HG03095 (cell line): Measurements from ENCODE around the gene SACM1L.
"Not testable (repeated sequence)": the region's sequence is repeated elsewhere in the genome, so short reads cannot be mapped to it uniquely, and the experiment has no call there.

Experiments used
- ATAC-seq: cut with Tn5 transposase; IDR thresholded peaks from one replicate; pipeline ENCODE4 v1.9.1; 2021; ENCODE audit warnings: moderate library complexity; ENCODE audit not compliant: unreplicated experiment

SACM1L gene

DNA sequence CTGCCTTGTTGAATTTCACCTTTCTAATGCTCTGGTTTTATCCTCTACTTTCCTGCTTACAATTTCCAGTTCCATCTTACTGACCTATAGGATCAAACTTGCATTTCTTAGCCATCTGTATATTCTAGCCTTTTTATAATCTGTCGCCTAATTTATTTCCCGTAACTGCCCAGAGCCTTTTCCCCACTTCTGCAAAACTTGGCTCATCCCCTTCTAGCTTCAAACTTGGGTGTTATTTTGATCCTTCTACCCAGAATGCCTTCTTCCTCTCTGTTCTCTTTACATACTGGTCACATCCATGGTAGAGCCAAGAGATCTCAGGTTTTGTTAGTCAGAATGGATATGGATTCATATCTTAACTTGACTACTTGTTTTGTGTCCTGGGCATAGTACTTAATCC lies 2.6 kb downstream of the SACM1L start:
- no peak for ATAC-seq

DNA sequence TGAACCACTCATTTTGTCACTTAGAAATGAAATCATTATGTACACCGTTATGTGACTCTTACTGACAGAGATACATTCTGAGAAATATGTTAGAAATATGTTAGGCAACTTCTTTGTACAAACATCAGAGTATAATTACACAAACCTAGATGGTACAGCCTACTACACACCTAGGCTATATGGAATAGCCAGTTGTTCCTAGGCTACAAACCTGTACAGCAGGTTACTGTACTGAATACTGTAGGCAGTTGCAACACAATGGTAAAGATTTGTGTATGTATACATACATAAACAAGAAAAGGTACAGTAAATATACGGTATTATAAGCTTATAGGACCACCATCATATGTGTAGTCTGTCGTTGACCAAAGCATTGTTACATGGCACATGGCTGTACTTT lies 3.7 kb downstream of the SACM1L start:
- no peak for ATAC-seq

DNA sequence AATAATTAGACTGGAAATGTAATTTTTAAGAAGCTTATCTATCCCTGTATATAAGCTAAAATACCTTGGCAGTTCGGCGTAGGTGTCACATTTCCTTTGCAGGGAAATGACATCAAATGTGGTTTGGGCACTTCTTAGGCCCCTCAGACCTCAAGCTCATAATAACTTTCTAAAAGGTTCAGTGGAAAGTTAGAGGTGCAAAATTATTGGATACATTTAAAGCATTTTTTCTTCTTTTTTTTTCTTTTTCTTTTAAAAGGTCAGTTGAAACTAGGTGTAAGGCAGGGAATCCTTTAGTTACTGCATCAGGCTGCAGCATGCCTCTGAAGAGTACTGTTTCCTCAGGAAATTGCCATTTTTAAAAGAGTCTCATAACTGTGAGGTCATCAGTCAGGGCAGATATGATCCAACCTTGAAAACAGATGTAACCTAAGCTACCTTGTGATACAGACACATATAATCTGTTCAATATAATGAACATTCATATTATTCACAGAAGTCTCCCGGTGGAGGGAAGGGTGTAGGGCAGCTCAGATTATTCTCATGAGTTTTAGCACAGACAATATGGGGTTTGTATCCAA lies 4.8 kb downstream of the SACM1L start:
- no peak for ATAC-seq

DNA sequence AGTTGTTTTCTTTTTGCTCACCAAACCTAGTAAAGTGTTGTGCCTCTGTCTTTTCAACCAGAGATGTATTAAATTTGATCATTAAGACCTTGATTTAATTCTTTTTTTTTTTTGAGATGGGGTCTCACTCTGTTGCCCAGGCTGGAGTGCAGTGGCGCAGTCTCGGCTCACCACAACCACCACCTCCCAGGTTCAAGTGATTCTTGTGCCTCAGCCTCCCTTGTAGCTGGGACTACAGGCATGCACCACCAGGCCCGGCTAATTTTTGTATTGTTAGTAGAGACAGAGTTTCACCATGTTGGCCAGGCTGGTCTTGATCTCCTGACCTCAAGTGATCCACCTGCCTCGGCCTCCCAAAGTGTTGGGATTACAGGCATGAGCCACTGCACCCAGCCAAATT lies 6.0 kb downstream of the SACM1L start:
- ATAC-seq = not testable (repeated sequence)

DNA sequence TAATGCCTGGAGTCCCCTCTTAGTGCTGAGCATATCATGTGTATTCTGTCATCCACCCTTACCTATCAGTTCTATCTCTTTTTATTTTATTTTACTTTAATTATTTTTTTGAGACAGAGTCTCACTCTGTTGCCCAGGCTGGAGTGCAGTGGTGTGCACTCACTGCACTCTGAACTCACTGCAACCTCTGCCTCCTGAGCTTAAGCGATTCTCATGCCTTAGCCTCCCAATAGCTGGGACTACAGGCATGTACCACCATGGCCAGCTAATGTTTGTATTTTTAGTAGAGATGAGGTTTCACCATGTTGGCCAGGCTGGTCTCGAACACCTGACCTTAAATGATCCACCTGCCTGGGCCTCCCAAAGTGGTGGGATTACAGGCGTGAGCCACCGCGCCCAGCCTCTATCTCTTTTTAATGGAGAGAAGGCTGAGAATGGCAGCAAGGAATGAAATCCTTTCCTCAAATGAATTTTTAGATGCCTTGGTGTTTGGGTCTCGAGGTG lies 11.4 kb downstream of the SACM1L start:
- no peak for ATAC-seq

DNA sequence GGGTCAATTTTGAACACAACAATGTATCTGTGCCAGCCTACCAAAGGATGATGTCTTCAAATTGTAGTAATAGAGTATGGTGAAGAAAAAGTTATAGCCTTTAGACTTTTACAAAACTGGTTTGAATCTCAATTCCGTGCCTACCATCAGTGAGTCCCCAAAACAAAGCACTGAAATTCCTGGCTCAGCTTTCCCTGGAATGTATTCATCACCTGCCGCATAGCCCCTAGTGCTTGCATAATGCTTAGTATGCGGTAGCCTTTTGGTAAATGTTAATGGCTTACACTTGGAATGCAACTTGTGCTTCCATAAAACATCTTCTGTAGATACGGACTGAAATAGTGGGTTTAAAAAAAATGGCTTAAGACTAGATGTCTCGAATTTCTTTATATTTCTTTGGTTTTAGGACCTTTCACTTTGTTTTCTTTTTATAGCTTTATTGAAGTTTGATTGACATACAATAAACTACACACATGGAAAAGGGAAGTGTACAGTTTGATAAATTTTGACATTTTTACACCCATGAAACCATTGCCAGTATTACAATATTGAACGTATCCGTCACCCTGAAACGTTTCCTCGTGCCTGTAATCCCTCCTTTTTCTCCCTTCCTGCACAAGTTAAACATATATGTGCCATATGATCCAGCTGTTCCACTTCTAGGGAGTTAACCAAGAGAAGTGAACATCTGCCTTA lies 12.1 kb downstream of the SACM1L start:
- ATAC-seq = no peak

DNA sequence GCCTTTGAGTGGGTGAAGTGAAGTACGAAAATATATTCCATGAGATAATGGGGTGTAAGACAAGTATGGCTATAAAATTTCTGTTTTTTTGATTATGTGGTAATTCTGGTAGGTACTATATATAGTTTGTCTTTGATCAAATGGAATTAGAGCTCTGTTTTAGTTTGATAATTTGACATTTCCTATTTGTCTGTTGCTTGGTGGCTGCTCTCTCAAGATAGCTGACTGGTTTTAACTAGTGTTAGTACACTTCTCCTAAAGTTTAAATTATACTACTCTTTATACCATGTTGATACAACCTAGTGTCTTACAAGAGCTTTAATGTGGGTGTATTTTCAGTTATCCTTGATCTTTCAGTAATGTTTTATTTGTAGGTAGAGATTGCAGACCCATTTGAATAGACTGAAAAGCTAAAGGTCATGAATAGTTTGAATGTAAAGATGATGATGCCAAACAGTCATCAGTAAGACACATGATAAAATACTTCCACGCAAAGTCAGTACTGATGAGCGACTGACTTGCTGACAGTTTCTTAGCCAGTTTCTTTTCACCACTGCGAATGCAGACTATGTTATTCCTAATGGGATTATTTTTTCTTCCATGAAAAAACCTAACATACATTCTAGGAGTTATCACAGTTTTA lies 15.2 kb downstream of the SACM1L start:
- no peak for ATAC-seq

DNA sequence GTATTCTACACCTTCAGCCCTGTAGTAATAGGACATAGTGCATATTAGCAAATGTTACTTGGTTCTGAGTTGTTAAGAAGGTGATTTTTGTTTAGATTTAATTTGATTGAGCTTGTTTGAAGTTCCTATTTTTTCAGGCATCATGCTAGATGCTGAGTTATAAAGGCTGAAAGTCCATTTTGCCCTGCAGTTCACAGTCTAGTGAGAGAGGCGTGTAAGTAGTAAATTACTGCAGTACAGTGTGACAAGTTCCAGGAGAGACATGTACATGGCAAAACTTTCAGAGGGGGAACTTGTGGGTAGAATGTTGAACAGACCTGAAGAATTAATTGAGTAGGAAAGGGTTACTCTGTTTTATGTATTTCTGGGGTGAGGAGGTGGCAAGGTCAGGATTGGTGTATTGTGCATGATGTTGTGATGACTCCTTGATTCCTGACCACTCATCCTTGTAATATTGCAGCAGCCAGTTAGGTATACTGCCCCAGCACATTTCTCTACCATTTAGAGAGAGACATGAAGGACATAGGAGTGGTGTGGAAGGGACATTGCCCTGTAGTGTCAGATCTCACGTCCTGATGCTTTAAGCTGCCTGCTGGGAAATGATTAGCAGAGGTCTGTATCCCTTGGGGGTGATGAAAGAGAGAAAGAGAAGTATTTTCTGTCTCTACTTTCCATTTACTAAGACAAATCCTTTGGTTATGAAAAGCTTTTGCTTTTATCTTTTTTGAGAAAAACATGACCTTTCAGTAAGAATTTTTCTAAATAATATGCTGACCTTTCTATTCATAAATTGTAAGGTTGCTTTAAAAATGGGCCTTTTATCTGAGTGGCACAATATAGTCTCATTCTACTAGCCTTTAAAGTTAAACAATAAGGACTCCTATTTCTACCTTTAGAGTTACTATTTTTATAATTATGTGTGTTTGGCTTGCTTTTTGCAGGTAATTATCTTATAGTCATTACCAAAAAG lies 16.9 kb downstream of the SACM1L start:
- ATAC-seq = no peak

DNA sequence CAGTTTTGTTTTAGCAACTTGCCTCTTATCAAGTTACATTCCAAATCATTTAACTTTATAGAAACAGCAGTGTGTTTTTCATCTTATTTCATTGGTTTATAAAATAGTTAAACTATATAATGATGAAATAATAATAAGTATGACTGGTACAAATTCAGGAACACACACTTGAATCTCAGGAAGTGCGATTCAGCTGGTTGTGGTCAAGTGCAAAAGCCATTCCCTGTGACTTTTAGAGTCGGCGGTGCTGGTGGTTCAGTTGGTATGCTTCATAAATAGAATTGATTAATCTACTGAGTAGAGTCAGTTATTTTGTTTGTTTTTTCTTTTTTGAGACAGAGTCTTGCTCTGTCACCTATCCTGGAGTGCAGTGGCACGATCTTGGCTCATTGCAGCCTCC lies 22.7 kb downstream of the SACM1L start:
- no peak for ATAC-seq

DNA sequence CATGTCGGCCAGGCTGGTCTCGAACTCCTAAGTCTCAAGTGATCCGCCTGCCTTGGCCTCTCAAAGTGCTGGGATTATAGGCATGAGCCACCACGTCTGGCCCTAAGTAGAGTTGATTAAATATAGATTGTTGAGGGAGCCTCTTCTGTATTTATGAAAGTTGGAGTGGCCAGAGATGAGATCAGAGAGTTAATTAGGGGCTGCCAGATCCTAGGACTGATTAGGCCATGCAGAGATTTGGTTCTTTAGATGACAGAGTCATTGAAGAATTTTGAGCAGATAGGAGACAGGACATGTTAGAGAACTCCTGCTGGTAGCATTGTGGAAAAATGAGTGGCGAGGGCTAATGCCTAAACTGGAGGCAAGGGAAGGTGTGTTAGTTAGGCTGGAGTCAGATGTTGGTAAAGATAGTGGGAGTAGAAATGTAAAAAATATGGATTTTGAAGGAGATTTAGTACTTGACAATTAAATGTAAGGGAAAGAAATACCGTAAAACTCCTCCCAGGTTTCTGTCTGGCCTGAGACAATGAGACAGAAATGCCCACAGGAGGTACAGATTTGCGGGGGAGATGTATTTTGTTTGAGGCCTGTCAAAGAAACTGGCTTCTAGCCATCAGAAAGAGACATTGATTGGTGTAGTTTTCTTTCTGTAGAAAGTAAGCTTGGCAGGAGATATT lies 23.4 kb downstream of the SACM1L start:
- no peak for ATAC-seq

DNA sequence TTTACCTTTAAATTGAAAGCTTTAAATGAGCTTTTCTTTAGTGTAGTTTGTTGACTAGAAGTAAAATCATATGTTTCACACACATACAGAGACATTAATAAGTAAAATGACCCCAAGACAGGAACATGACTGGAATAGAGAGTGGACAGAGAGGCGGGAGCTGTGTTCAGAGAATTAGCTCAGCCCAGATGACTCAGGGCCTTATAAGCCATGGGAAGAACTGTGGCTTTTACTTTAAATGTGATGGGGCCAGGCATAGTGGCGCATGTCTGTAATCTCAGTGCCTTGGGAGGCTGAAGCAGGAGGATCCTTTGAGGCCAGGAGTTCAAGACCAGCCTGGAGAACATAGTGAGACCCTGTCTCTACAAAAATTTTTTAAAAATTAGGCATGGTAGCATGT lies 26.7 kb downstream of the SACM1L start:
- ATAC-seq = no peak

DNA sequence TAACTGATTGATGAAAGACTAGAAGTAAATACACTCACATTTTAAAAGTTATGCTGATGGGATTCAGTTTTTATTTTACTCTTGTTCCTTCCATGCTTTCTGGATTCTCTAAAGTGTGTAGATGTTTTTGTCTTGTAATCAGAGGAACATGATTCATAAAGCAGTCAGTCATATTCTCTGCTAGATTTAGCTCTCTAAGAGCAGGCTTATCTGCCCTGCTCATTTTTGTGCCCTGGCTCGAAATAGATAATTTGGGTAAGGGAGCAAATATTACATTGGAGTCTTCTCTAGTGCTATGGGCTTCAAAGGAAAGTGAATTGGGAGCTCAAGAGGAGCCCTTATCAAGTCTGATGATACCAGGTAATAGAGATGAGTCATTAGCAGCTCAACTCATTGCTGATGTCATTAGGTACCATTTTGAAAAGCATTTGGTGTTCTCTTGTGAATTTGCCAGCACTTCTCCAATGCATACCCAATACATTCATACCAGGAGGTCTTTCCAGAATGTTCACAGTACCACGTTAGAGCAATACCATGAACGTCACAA lies 27.7 kb downstream of the SACM1L start:
- ATAC-seq = no peak

DNA sequence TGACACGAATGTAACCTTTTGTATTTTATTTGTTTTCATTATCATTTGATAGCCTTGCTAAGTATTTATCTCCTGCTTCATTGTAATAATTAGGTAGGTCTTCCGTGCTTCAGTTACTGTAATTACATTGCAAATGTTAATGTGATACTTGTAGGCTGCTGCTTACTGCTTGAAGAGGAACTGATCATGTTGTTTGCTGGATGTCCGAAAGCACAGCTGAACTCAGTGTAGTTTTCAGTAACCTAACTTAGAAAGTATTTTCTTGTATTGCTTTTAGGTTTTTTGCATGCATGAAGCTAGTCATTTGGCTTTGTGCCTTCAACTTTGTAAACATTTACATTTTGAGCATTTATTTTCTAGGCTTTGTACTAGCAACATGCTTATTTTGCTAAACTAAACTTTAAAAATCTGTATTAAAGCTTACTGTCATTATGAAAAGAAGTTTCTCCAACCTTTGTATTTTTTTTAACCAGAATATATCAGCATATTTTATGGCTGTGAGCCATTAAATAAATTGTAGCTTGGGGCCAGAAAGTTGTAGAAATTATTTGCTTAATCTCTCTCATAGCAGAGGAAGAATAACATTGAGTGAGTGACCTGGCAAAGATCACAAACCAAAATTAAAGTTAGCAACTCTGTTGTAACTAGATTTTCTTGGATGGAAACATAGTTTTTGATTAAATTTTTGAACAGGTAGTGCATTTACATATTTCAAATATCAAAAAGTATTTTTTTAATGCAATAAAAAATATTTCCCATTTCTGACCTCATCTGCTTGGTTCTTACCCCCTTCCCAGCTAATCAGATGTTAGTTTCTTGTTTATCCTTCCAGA lies 30.7 kb downstream of the SACM1L start:
- no peak for ATAC-seq

DNA sequence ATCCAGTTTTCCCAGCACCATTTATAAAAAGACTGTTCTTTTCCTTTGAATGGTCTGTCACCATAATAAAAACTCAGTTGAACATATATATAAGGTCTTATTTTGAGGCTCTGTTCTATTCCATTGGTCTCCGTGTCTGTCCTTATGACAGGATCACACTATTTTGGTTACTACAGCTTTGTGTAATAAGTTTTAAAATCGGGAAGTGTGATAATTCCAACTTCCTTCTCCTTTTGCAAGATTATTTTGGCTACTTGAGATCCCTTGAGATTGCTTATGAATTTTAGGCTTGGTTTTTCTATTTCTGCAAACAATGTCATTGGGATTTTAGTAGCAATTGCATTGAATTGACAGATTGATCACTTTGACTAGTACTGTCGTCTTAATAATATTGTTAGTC lies 35.7 kb downstream of the SACM1L start:
- ATAC-seq = no peak

DNA sequence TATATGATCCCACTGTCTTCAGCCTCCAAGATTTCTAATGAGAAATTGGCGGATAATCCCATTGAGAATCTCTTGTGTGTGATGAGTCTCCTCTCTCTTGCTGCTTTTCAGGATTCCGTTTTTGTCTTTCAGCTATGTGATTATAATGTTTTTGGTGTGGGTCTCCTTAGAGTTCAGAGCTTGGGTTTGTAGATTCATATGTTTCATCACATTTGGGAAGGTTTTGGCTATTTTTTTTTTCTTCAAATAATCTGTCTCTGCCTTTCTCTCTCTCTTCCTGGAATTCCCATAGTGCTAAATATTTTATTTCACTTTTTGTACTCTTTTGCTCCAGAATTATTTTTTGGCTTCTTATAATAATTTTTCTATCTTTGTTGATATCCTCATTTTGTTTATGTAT lies 40.4 kb downstream of the SACM1L start:
- ATAC-seq = no peak

DNA sequence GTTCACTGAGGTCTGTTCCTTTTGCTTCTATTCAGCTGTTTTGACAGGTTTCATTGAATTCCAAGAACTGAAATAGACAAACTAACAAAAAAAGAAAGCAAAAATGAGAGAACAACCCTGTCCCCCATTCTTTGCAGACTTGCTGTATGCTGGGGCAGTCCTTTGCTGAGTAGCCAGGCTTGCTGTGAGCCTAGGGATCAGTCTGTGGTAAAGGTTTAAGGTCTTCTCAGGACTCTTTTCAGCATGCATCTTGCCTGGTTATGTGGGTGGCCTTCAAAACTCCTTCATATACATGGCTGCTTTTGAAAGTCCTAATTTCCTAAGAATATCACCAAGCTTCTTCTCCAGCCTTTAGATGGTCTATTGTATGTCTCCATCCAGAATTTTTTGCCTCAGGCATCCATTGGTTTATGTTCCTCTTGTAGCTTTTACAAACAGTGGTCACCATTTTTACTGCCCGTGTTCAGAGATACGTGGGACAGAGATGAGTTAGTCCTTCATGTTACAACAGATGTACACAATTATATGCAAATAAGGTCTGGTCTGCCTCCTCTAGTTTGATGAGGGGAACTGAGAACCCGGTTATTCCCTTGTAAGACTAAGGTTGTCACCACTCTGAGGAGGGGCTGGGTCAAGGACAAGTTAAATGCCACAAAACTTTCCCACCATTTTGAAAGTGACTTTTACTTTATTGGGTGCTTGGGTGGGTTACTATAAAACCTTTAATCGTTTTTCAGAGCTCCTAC lies 41.4 kb downstream of the SACM1L start:
- no peak for ATAC-seq

DNA sequence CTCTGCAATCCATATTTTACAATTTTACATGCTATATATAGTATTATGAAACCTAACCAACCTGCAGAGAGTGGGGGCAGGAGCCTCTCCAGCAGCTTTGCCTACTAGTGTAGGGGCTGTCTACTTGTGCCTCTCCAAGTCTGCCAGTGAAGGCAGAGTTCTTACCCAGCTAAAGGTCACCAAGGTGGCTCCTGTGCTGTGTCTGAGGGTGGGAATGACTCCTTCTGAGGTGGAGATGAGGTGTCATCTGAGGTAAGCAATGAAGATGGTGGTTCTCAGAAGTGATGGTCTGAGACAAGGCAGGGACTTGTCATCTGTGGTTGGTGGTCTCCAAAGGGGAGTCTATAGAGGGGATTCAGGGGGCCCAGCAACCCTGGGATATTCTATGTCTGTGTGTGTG lies 47.5 kb downstream of the SACM1L start:
- no peak for ATAC-seq

DNA sequence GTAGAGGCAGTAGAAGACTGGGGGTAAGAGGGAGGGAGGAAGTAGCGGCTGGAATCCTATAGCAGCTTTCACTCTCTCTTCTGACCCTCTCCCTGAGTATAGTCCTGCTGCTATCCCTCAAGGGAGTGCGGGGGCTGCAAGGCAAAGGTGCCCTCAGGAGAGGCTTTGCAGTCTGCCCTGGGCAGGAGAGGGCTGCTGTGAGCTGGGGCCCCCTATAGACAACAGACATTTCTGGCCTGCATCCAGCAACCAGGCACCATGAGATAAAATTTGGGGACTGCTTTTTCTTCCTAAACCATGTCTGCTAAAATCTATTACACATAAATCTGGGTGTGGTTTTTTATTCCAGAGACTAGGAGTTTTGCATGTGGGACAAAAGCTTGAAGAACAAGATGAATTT lies 48.0 kb downstream of the SACM1L start:
- no peak for ATAC-seq

DNA sequence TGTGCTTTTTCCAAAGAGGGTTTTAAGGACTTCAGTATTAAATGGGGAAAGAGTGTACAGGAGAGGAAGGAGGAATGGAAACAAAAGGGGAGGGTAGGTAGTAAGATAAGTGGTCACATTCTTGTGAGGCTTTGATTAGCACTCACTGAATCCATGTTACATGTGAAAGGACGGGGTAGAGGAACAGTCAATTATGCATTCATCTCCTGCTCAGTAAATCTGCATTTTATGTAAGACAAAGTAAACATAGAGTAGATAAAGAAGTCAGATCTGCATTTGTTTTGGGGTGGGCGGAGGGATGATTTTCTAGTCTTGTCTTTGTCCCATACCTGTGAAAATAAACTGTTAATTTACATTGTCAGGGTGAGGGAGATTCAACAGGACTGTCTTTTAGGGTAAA lies 50.8 kb downstream of the SACM1L start:
- no peak for ATAC-seq
